HL-60/S4 (cell line): ENCODE data around the gene MACROD1.

Experiments
- in situ Hi-C: fragments of 300-500 bp; cut with MboI; formaldehyde crosslinking; loops from 2 replicates; pipeline ENCODE4 v1.14.3; 2022; ENCODE audit warnings: low sequenced_read_pairs

The MACROD1 gene

DNA sequence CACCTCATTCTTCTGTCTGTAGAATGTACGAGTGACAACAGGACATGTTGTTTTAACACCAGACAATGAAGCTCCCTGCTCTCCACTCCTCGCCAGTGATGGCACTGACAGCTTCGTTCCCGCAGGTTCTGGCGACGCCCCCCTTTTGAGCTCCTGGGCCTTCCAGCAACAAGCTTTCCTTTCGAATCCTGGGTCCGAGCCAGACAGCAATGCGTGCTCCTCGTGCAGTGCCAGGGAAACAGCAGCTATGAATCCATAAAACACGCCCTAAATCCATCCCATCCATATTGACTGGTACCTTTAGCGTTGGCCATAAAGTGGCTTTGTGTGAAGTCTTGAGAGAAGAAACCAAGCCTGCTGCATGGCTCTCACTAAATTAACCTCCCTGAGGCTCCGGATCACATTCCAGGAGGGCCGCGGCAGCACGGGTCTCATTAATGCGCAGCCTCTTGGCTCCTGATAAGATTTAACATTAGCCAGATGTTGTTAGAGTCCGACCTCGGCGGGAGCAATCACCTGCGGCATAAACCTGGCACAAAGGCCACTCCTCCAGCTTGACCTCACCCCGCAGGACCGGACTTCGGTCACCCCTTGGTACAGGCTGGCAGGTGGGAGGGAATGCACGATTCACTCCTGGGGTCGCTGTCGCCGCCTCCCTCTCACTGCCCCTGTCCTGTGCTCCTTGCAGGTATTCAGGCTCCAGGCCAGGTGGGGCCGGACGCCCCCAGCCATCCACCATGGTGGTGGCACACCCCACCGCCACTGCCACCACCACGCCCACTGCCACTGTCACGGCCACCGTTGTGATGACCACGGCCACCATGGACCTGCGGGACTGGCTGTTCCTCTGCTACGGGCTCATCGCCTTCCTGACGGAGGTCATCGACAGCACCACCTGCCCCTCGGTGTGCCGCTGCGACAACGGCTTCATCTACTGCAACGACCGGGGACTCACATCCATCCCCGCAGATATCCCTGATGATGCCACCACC lies 50.1 kb downstream of the MACROD1 start:
- in situ Hi-C loops, result no loop called here

DNA sequence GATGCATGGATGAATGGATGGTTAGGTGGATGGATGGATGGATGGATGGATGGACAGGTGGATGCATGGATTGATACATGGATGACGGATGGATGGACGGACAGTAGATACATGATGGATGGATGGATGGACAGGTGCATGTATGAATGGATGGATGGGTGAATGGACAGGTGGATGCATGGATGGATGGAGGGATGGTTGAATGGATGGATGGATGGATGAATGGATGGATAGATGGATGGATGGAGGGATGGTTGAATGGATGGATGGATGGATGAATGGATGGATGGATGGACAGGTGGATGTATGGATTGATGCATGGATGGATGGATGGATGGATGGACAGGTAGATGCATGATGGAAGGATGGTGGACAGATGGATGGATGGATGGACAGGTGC lies 51.7 kb downstream of the MACROD1 start:
- in situ Hi-C loops, result no loop called here

DNA sequence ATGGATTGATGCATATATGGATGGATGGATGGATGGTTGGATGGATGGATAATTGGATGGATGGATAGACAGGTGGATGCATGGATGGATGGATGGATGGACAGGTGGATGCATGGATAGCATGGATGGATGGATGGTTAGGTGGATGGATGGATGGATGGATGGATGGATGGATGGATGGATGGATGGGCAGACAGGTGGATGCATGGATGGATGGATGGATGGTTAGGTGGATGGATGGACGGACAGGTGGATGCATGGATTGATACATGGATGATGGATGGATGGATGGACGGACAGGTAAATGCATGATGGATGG lies 52.5 kb downstream of the MACROD1 start:
- in situ Hi-C loops, result no loop called here

DNA sequence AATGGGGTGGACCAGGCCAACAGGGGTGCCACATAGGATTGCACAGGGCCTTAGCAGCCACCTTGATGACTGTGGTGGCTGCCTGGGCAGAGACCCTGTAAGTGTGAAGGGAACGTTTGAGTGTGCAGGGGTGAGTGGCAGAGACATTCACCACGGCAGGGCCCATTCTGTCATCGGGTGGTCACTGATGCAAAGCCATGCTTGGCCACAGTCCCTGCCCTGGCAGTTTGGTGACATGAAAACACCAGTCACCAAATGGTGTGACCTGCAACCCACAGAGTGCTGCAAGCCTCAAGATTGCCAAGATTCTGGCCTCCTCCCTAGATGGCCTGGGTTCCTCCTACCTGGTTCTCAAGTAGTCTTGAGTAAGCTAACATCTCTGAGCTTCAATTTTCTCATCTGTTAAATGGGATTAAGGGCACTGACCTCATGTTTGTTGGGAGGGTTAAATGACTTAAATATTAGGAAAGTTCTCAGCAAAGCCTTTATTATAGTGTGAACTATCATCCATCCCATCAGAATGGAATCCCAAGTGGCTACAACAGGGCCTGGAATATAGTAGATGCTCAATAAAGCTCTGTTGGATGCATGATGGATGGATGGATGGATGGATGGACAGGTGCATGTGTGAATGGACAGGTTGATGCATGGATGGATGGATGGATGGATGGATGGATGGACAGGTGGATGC lies 53.0 kb downstream of the MACROD1 start:
- in situ Hi-C loops, result no loop called here

DNA sequence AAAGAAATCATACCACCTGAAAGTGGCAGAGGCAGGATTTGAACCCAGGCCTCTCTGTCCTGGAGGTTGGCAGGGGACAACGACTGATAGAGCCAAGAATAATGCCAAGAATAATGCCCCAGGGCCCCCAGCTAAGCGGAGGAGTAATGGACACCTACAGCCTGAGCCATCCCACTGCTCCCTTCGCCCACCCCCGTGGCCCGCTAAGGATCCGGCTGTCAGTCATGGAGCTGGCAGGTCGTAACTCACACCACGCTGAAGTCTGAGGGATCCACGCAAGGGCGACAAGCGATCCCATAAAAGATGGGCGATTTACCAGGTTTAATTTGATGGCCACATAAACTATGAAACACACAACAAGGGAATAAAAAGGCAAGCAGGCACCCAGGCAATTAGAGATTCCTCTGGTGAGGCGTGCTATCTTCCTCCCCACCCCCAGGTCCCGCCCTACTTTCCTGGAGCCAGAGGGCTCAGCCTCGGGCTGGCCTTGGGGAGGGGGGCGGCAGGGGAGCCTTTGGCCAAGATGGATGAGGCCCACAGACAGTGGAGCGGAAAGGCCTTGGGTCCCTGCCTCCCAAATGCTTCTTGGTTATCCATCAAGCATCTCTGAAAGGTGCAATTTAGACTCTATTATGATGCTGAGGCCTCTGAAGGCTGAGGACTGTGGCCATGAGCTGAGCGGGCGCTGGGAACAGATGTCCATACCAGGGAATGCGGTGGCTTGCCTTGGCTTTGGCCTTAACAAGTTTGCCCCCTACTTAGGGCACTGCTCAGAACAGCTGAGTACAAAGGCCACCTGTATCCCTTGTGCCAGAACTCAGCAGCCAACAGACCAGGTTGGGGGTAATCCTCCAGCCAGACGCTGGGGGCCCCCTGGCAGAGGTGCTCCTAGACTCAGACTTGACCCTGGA lies 55.2 kb downstream of the MACROD1 start:
- in situ Hi-C loops, result no loop called here

DNA sequence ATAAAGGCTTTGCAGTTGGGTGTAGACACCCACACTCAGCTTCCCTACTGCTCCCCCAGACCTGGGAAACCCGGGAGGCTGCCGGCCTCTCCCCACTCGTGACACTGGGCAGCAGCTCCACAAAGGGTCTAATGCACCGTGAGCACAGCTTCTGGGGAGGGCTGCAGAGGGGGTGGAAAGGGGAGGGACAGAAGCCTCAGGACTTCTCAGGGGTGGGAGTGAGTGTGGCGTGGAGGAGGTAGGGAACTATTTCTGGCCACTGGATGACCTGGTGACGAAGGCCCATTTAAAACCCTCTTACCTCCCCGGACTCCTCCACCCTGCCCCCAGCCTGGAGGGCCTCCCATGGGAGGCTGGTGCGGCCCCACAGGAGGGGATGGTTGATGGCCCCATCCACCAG lies 56.6 kb downstream of the MACROD1 start:
- in situ Hi-C loops, result no loop called here

DNA sequence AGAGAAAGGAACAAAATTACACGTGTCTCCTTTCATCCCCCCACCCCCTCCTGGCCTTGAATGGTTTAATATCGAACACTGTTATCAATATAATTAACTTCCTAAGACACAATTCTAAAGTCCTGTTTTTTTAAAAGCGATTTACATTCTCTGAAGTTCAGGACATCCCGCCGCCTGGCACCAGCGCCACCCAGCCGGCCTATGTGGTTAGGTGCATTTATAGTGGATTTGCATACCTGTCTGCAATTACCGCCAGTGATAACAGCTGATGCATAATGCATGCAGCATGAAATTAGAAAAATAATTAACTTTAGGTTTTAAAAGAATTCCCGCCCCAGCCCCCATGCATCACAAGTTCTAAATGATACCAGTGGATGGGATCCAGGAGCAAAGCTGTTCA lies 58.6 kb downstream of the MACROD1 start:
- in situ Hi-C loops, result no loop called here

DNA sequence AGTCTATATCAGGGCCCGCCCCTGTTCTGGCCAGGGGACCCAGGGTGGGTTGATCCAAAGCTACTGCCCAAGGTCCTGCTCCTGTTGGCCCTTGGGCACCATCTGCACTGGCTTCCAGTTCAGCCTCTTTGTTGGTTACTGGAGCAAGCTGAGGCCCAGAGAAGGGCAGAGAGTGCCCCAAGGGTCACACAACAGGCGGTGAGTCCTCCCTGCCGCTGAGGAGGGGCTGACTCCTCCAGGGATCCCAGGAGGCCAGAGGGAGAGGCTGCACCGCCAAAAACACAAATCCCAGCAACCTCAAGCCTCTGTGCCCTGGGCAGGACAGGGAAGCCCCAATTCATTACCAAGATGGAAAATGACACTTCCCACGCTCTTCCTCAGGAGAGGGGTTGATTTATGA lies 61.3 kb downstream of the MACROD1 start:
- in situ Hi-C loops, result no loop called here

DNA sequence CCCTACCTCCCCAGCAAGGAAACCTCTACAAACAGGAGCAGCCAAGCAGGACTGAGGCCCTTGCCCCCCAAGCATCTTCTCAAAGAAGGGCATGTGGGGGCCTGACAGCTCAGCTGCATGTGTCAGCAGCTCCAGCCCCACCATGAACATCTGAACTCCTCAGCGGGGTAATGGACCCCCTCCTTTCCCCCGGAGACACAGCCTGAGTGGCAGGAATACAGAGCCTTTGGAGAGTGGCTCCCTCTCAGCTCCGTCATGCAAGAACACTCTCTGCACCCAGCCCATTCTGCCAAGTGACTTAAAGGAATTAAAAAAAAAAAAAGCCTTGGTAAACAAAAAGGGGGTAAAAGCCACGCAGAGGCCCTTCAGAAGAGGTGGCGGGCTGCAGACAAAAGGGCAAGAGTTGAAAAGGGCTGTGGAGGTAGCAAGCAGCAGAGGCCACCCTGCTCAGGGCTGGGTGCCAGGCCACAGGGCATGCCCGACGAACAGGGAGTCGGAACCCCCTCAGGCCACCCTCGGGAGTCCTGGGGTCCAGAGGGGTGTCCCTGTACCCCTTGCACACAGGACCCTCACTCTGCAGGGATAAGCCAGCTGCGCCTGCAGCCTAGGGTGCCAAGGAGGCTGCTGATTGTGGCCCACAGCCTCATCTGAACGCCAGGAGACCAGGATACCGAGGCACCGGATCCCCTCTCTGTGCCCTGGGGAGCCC lies 62.5 kb downstream of the MACROD1 start:
- in situ Hi-C loops, result no loop called here

DNA sequence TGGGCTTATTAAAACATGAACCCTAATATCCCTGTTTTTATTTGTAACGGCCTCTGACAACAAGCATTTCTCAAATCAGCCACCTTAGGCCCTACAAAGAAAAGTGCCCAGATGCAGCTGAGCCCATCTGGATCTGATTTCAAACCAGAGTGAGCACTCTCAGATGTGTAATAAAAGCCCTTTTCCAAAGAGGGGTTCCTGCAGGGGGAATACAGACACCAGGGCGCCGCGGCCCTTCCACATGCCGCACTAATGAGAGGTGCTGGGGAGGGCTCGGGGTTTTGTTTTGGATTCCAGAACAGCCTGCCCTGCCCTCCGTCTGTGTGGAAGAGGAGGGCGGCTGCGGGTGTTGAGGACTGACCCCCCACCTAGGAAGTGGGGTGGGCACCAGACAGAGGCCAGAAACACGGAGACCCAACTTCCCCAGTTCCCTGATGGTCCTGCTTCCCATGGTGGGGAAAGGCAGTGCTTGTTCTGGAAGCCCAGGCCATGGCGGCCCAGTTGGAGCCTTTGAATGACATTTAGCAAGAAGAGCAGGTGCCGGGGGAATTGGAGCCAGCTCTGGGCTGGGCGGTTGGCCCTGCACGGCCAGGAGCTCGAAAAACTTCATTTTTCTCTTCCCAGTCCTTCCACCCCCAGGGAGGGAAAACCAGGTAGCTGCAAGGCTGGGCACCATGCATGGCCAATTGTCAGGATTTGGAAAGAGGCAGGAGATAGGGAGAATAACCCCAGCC lies 63.7 kb downstream of the MACROD1 start:
- in situ Hi-C loops, result no loop called here

DNA sequence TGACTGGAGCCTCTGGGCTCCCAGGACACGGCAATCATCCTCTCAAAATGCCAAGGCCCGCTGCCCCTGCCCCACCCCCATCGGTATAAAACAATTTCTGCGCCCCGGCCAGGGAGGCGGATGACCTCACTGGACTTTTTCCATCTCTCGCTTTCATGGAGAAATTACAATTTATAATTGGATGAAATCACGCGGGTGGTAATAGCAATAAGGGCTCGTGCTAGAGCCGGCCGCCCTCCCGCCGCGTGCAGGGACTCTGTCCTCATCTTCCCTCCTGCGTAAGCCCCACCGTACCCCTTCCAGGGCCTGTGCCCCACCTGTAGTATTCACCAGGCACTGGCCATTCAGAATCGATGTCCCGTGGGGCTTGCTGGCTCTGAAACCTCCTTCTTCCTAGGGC lies 64.5 kb downstream of the MACROD1 start:
- in situ Hi-C loops, result no loop called here

DNA sequence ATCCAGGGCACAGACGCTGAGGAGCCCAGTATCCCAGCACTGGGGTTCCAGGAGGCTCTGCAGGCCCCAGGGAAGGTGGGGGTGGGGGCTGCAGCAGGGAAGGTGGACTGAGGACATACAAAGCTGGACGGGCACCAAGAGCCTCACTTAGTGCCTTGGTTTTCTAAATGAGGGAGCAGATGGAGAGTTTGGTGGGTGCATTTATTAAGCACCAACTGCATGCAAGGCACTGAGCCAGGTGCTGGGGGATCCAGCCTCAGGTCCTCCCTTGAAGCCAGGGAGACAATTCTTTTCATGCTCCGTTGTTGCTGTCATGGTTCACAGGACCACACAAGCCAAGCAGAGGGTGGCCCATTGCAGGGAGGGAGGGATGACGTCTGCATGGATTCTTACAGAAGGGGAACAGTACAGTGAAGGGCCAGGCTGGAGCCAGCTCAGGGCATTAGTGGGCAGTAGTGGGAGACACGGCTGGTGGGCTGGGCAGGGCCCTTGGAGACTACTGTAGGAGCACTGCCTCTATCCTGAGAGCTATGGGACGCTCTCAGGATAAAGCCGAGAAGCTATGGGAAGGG lies 65.0 kb downstream of the MACROD1 start:
- in situ Hi-C loops, result no loop called here

DNA sequence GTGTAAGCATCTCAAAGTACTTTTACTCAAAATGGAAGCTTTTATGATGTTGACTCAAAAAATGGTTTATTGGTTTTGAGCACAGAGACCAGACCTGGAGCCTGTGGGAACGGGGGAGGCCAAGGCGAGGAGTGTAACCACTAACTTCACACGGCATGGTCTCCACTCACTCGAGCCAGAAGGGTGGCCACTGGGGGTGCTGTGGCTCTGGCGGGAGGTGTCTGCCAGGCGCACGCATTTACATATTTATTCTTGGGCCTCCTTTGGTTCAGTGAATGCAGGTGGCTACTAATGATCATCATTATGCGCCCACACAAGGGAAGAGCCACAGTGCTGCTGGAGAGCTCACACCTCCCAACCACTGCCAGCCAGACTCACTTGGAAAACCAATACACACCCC lies 65.6 kb downstream of the MACROD1 start:
- in situ Hi-C loops, result no loop called here

DNA sequence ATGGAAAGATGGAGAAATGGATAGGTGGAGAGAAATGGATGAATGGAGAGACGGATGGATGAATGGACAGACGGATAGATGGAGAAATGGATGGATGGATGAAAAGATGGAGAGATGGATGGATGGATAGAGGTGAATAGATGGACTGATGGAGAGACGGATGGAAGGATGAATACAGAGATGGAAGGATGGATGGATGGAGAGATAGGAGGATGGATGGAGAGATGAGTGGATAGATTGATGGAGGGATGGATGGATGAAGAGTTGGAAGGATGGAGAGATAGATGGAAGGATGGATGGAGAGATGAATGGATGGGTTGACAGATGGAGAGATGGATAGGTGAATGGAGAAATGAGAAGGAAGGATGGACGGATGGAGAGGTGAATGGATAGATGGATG lies 66.5 kb downstream of the MACROD1 start:
- in situ Hi-C loops, result no loop called here

DNA sequence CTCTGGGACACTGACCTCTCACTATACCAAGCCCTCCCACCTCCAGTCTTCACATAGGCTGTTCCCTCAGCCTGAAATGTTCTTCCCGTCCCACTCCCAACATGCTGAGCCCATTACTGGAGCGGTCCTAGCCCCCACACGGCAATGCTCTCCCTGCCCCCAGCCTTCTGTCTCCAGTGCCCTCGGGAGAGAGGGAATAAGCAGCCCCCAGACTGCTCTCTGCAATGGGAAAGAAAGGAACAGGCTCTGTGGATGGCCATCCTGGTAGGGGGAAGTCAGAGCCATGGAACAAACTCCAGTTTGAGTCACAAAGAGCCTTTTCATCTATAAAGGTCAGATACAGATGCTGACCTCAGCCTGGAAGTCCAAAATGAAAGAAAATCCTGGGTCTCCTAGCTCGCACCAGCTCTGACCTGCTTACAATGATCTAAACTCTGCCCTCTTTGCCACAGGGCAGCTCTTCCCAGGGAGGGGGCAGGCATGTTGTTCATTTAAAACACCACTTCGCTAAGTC lies 67.5 kb downstream of the MACROD1 start:
- in situ Hi-C loops, result no loop called here

DNA sequence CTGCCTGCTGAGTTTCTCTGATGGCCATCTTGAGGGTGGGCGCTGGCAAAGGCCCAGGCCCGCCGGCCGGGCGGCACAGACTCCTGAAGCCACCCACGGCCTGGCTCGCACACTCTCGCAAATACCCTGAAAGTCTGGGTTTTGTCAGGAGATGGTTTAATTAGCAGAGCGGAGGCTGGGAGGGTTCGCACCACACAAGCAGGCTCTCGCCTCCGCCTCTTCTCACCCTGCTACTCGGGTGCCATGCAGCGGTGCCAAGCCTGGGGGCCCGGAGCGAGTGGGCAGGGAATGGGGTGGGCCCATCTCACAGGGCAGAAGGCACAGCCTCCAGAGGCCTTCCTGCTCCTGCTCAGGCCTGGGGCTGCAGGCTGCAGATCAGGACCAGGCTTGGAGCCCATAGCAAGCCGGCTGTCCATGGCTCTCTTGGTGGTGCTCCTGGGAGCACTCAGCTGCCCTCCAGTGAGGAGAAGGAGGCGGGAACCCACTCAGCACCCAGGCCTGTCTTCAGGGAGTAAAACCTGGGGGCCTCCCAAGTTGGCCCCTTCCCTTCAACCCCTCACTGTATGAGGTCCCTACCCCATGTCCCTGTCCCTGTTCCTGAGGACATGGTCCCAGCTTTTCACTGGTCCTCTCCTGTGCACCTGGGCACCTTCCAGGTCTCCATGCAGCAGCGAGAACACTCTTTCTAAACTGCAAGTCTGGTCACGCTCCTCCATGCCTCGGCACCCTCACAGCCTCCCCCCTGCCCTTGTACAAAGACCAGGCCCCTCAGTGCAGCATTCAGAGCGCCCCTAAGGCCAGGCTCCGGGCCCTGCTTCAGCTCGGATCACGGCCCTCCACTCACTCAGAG lies 68.2 kb downstream of the MACROD1 start:
- in situ Hi-C loops, result no loop called here

DNA sequence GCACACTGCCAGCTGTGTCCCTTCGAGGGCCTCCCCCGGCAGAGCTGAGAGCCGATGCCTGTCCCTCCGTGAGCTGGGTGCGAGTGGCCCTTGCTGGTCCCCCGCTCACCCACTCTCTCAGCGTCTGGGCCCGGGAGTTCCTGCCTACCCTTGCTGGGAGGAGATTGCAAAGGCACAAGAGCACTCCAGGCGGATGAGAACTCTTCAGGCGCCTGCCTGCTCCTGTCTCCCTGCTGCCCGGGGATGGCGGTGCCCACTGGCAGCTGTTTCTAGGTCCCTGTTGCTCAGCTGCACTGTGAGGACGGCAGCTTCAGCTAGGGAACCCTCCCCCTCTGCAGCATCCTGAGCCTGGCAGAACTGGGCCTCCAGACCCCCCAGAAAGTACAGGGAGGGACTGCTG lies 69.1 kb downstream of the MACROD1 start:
- in situ Hi-C loops, result no loop called here

DNA sequence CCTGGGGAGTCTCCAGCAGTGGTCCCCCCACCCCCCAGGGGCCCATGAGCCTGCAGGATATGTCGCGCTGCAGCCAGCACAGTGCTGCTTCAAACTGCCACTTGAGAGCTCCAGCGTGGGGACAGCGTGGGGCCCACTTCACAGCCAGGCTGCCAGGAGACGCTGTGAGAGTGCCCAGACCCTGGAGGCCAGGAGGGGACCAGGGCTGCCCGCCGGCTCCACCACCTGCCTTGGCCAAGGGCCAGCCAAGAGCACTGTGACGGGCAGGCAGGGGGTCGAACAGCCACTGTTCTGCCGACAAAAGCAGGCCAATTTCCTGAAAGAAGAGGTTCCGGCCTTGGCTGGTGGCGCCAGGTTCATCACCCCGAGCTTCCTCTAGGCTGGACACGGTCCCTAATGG lies 70.0 kb downstream of the MACROD1 start:
- in situ Hi-C loops, result no loop called here
